MM.1S (cell line): Measurements from ENCODE around the gene UBE2J2.

Experiments
- CTCF ChIP-seq: fragments of 300-600 bp; sonication (generic); IDR thresholded peaks from 2 replicates; pipeline ENCODE4 v1.5.1; 2016; ENCODE audit warnings: antibody characterized with exemption, low read length, mixed read lengths
- EZH2 ChIP-seq: fragments of 300-600 bp; sonication (generic); optimal IDR thresholded peaks from 2 replicates; pipeline ENCODE3; 2017; ENCODE audit warnings: low read depth, mild to moderate bottlenecking, antibody characterized with exemption, low read length, mixed read lengths
- EZH2phosphoT487 ChIP-seq: fragments of 300-600 bp; sonication (generic); IDR thresholded peaks from 2 replicates; pipeline ENCODE4 v1.6.1; 2018; ENCODE audit warnings: antibody characterized with exemption, low read length

- TF ChIP-seq CTCF = no peak
- no peak for TF ChIP-seq EZH2
- TF ChIP-seq EZH2phosphoT487 = no peak
Observed at GRCh38 chr1:1236945-1237873, 36.4 kb downstream of the UBE2J2 start.
